ENCODE results near the gene NDEL1.

Gene NDEL1

GRCh38 chr17:8506145-8506544 is 70.5 kb downstream of the NDEL1 start:
- ChIA-PET CTCF (interaction anchor here (0.8 kb wide), 1 partner anchor 9 kb away, joined by 3 read pairs; no protein-coding TSS in a partner anchor), POLR2A (no interaction called here)
- no peak for TF ChIP-seq CTCF (IDR thresholded peaks at IDR 0.05; ENCODE audit: control extremely low read depth, extremely low read depth, low read depth, missing control alignments)
- no peak for DNase-seq (ENCODE audit: extremely low spot score)

GRCh38 chr17:8514801-8515200 is 79.1 kb downstream of the NDEL1 start:
- CTCF ChIA-PET: interaction anchor here (0.8 kb wide), 1 partner anchor 9 kb away, joined by 3 read pairs; no protein-coding TSS in a partner anchor
- POLR2A ChIA-PET: no interaction called here
- no peak for TF ChIP-seq CTCF (IDR thresholded peaks at IDR 0.05; ENCODE audit: control extremely low read depth, extremely low read depth, low read depth, missing control alignments)
- DNase-seq (ENCODE audit: extremely low spot score): no peak
